HG03558 (cell line): Measurements from ENCODE around the gene DIS3L2.
"Not testable (repeated sequence)": the region's sequence is repeated elsewhere in the genome, so short reads cannot be mapped to it uniquely, and the experiment has no call there.

Experiments
- ATAC-seq: cut with Tn5 transposase; IDR thresholded peaks from one replicate; pipeline ENCODE4 v1.9.1; 2021; ENCODE audit warnings: moderate number of reproducible peaks; ENCODE audit not compliant: unreplicated experiment; ENCODE audit errors: extremely low read depth

Gene DIS3L2

DNA sequence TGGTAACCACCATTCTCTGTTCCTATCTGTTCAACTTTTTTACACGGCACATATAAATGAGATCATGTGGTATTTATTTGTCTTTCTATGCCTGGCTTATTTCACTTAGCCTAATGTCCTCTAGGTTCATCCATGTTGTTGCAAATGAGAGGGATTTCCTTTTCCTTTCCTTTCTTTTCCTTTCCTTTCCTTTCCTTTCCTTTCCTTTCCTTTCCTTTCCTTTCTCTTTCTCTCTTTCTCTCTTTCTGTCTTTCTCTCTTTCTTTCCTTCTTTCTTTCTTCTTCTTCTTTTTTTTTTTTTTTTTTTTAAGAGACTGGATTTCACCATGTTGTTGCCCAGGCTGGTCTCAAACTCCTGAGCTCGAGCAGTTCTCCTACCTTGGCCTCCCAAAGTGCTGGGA lies 38.9 kb downstream of the DIS3L2 start:
- no peak for ATAC-seq

DNA sequence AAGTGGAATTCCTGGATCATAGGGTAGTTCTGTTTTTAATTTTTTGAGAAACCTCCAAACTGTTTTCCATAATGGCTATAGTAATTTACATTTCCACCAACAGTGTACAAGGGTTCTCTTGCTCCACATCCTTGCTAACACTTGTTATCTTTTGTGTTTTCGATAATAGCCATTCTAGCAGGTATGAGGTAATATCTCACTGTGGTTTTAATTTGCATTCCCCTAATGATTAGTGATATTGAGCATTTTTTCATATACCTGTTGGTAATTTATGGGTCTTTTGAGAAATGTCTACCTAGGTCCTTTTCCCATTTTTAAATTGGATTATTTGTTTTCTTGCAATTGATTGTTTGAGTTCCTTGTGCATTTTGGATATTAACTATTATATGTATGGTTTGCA lies 39.6 kb downstream of the DIS3L2 start:
- no peak for ATAC-seq

DNA sequence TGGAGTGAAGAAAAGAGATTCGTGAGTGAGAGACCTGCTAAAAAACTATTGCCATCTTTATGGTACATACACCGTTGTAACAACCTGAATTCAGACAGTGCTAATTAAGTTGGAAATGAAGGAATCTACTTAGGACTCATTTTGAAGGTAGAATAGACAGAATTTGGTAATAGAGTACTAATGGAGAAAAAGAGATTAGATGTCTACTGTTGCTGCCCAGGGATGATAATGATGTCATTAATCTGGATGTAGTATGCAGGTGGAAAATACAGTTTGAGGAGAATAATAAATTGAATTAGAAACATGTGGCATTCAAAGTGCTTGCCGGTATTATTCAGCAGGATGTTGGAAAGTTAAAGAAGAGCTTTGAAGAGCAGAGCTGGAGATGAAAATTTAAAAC lies 44.7 kb downstream of the DIS3L2 start:
- ATAC-seq, result no peak

DNA sequence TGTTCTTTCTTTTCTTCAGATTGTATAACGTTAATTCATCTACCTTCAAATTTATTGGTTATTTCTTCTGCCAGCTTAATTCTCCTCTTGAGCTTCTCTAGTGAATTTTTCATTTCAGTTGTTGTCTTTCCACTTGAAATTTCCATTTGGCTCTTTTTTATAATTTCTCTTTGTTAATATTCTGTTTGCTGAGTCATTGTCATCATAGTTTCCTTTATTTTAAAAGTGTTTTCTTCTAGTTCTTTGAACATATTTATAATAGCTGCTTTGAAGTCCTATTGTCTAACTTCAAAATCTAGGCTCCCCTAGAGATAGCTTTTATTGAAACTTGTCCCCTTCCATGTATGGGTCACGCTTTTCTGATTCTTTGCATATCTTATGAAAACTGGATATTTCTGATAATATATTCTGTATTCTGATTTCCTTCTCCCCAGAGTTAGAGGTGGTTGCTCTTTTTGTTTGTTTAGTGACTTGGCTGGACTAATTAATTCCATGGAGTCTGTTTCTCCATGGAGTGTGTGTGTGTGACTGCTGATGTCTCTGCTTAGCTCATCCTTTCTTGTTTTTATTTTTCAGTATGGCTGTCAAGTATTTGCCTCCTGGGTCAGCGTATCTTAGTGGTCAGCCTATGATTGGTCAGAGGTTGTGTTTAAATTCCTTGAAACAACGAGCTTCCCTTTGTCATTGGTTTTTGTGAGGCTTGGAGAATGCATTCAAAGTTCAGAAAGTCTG lies 47.6 kb downstream of the DIS3L2 start:
- ATAC-seq, result no peak

DNA sequence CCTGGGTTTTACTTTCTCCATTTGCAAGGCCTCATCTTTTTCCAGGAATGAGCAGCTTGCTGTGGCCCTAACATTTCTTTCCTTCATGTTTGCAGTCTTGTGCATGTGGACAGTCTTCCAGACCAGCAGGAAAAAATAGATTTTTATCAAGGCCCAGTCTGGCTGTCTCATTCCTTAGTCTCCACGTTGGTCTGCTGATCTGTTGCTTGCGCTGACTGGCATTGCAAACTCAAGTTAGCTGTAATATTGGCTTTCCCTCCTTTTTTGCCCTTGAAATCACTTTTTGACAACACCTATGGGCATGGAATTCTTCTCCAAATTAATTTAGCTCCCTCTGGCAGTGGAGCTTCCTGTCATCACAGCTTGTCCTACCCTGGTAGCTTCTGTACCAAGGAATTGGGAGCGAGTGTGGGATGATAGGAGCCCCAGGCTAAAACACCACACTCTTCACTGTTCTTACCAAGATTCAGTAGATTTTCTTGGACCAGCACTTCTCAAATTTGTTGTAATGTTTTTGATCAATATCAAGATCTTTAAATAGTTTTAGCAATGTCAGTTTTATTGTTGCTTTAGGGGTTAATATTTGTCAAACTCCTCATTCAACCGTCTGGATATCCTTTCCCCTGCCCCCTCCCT lies 48.2 kb downstream of the DIS3L2 start:
- no peak for ATAC-seq

DNA sequence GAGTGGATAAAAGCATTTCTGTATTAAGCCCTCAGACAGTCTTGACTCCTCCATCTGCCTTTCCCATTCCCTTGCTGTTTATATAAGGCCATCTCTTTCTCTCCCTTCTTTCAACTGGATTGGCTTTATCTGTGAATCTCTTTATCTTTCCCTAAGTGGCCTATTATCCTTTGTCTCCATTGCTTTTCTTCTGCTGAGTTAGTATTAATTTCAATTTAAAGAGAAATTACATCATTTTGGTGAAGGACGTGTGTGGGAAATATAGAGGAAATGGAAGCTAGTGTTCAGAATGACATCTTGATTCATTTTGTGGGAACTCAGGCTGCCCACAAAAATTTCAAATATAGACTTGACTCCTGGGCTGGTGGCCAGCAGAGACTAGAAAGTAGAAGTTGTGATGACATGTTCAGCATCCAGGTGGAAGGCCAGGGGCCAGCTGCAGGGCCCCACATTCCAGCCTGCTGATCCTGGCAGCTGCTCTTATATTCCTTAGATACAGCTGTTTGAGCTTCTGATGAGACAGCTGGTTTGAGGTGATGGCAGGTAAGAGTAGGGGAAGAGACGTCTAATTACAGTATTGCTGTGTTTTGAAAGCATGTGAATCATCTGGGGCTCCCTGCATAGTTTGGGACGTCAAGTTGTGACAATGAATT lies 52.3 kb downstream of the DIS3L2 start:
- no peak for ATAC-seq

DNA sequence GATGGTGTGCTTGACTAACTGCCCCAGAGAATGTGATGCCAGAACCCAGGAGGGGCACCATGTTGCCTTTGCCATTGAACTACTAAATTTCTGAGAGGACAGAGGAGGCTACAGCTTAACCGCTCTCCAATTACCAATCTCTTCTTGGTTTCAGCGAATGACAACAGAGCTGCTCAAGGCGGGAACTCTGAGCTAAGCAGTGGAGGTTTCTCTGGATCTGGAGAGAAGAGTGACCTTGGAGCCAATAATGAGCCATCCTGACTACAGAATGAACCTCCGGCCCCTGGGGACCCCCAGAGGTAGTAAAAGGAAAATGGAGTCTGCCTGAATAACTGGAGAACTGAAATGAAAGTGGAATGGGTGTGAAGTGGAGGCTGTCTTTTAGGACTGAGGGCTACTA lies 53.2 kb downstream of the DIS3L2 start:
- no peak for ATAC-seq

DNA sequence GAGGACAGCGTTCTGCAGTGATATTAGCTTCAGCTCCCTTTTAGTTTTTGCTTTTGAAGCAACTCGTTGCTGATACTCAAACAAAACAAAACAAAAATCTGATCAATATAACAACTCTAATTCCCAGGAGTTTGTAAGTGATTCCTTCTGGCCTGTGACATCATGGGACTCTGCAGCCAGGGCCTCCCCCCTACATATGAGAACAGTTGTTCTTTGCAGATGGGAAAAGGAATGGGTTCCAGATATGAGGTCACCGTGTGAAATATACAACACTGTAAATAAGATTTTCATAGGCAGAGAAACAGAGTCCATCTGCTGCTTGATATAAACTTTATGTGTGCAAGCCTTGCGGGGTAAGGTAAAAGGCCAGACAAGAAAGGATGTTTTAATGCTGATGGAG lies 56.7 kb downstream of the DIS3L2 start:
- ATAC-seq, result no peak

DNA sequence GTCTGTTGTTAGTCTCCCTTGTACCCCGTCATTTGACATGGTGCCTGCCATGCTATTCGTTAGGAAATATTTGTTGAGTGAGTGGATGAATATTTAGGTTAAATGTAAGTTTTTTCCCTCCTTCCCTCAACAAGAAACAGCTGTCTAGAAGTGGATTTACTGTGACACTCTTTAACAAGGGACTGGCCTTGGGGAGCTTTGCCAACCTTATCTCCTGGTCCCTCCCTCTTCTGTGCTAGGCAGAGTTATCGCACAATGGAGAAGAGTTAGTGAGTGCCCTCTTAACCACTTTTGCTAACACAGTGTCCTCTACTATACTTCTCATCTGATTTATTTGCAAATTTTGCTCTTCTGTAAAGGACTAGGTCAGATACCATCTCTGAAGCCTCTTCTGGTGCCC lies 61.2 kb downstream of the DIS3L2 start:
- no peak for ATAC-seq

DNA sequence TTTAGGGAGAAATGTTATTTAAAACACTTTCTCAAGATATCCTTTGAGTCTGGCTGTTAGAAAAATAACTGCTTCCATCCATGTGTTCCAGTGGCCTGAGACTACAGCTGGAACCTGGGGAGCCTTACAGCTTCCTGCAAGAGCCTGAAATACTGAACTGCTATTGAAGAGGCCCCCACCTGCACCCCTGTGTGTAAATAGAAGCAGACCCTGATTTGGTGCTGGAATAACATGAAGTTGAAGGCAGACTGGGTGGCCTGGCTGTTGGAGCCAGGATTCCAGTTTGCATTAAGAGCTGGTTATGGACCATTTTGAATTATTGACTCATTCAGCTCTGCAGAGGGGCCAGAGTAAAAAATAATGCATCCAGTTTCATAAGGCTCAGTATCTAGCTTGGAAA lies 61.9 kb downstream of the DIS3L2 start:
- no peak for ATAC-seq

DNA sequence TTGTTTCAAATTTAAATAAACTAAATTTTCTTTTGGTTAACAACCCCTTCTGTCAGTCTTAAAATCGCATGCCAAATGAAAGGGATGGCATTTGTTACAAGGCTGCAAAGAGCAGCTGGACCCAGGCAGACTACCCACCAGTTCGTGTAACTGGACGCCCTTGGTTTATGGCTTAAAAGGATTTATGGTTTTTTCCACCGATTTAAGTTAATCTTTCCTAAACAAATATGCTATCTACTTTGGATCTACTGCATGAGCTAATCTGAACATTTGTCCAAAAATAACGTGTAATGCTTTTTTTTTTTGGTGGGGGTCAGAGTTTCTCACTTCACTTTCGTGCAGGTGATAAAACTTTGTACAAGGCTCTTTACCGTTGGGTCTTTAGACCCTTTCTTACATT lies 62.9 kb downstream of the DIS3L2 start:
- ATAC-seq, result no peak

DNA sequence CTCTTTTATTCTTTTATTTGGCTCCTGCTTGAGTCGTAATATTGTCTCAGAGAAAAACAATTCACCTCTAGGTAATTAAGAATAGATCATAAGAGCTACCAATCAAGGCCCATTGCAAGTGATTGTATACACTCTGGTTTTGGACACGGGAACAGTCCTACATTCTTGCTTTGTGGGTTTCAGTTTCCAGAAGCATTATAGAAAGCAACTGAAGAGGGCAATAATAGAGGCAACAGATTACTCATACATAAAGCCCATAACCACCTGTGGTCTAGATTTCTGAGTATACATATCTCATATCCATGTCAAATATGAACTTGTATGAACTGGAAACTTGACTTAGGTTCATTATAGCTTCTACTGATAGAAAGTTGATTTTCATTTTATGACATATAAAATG lies 65.4 kb downstream of the DIS3L2 start:
- ATAC-seq, result peak; percentile 91

DNA sequence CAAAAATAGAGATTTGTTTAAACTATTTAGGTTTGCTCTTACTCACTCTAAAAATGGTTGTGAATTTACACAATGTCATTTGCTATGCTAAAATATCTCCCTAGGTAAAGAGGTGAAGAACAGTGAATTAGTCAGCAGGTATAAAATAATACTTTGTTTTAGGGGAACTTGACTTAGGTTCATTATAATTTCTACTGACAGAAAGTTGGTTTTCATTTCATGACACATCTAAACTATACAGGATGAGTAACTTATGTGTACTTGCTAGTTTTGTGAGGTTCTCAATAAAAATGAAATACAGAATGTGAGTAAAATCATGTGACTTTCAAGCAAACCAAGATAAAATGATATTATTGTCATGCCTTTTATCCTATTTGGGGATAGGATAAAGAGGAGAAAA lies 66.0 kb downstream of the DIS3L2 start:
- no peak for ATAC-seq

DNA sequence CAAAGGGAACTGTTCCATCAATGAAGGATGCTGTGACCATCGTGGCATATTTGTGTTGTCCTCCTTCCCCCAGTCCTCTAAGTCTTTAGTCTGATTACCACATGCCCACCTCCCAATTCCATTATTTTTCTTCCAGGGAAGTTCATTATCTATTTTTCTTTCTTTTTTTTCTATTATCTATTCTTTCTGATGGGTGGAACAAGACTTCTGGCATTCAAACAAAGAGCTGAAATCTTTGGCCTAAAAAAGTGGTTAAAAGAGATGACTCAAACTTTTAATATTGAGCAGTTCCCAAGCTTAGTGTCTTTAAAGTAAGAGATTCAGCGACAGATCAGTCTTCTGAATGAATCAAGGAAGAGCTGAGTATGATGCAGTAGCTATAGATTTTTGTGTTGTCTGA lies 66.6 kb downstream of the DIS3L2 start:
- ATAC-seq, result no peak

DNA sequence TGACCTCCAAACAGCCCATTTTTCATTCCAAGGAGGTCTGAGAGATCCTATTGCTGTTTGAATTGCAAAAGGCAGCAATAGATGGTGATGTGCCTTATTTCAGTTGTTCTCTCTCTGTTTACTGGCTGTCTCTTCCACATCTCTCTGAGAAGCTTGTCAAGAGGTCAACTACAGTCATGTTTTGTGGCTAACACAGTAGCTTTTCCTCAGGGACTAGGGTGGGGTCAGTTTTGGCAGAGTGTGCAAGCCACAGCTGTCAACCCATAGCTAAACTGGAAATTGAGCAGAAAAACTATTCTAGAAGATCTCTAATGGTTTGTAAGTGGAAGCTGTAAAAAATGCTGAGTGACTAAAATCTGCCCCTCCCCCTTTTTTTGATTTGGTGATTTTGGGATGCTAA lies 67.1 kb downstream of the DIS3L2 start:
- no peak for ATAC-seq

DNA sequence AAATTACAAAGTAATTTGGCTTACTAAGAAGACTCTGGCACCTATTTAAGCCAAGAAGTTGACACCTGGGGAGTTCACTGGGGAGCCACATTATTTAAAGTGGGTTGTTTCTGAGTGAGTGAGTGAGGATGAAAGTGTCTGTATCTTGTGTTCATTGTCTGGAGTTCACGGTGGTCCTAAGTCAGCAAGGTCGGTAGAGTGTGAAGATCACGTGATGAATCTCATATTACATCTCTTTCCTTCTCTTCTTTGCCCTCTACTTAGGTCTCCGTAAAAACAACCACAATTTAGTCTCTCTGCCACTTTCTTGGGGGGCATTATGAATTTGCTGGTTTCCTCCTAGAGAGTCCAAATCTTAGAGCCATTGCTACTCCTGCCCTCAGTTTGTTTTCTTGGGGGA lies 67.8 kb downstream of the DIS3L2 start:
- ATAC-seq, result no peak

DNA sequence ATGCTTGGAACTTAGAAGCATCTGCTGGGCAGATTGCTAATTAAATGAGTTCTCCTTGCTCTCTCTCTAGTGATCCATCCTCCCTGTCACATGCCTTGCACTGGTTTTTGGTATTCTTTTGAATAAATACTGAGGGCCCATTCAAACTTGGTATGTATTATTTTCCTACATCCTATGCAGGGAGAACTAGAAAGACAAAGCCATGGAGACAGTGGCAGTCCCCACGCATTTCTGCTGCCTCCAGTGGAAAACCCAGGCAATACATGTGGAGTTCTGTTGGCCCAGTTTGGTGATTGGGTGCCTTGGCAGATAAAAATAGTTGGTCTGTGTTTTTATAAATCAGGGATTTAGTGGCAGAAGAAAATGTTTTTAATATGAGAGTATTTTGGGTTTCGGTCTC lies 68.7 kb downstream of the DIS3L2 start:
- ATAC-seq, result no peak

DNA sequence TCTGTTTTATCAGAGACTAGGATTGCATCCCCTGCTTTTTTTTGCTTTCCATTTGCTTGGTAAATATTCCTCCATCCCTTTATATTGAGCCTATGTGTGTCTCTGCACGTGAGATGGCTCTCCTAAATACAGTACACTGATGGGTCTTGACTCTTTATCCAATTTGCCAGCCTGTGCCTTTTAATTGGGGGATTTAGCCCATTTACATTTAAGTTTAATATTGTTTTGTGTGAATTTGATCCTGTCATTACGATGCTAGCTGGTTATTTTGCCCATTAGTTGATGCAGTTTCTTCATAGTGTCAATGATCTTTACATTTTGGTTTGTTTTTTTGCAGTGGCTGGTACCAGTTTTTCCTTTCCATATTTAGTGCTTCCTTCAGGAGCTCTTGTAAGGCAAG lies 73.8 kb downstream of the DIS3L2 start:
- not testable (repeated sequence) for ATAC-seq

DNA sequence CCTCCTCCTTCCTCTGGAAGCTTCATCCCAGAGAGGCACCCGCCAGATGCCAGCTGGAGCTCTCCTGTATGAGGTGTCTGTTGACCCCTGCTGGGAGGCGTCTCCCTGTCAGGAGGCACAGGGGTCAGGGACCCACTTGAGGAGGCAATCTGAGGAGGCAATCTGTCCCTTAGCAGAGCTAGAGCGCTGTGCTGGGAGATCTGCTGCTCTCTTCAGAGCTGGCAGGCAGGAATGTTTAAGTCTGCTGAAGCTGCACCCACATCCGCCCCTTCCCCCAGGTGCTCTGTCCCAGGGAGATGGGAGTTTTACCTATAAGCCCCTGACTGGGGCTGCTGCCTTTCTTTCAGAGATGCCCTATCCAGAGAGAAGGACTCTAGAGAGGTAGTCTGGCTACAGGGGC lies 75.4 kb downstream of the DIS3L2 start:
- ATAC-seq, result not testable (repeated sequence)

DNA sequence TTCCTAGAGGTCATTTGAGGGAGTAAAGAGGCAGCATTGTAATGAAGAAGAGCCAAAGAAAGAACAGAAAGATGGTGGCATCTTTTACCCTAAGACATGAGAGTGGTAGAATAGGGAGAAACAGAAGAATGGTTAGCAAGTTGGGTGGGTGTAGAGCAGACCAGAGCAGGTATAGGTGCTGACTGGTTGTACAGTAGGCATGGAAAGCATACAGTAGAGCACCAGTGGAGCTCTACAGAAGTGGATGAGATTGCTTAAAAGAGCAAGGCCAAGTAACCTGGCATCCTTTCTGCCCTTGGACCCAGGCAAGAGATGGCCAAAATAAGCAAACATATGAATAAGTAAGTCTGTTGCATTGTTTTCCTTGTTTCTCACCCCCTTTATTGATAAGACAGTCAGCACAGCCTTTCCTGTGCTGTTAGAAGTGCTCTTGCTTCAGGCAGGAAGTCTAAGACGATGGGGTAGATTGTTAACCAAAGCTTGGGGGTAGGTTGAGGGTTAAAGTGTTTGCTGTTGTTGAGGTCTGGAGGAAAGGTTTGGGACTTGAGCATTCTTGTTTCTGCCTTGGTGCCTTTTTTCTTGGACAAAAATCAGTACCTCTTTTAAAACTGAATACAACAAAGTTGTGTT lies 76.9 kb downstream of the DIS3L2 start:
- ATAC-seq, result no peak

DNA sequence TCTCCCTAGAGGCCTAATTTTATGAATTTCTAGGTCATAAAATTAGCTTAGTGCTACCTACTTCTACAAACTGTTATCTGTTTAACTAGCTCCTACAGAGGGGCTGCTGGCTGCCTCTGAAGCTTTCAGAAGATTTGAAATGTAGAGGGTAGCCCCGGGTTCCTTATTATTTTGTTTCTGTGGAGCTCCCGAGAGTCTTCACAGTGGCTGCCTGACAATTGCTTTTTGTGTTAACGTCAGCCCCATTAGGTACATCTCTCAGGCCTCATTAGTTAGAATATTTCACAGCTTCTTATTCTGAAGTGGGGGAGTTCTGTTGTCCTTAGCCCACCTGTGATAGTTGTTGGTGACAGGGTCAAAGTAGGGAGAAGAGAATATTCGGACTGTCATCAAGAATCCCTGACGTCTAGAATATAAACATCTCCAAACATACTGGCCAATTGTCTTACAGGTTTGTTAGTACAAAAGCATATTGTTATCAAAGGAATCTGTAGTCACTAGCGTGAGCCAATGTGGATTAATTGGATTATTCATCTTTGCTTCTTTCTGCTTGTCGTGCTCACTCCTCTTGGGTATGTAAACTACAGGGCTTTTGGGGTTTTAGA lies 77.5 kb downstream of the DIS3L2 start:
- no peak for ATAC-seq
